ENCODE data around the gene HPN.

HPN gene

DNA sequence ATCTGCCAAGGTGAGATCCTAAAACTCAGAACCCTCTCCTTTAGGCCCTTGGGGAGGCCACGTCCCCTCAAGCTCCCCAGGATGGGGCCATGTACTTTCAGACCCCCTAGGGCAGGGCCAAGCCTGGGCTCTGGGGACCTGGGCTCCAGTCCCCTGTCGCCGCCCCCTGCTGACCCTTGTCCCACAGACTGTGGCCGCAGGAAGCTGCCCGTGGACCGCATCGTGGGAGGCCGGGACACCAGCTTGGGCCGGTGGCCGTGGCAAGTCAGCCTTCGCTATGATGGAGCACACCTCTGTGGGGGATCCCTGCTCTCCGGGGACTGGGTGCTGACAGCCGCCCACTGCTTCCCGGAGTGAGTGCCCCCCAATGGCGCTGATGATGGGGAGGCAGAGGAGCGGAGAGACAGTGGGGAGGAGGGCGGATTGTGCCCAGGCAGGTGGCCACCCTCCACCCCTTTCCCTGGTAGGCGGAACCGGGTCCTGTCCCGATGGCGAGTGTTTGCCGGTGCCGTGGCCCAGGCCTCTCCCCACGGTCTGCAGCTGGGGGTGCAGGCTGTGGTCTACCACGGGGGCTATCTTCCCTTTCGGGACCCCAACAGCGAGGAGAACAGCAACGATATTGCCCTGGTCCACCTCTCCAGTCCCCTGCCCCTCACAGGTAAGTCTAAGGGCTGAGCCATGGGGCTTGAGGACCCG is 18.8 kb downstream of the HPN start:
- DNase-seq (ENCODE audit: low read depth in 2 of 2, low spot score in 1 of 2) = no peak

DNA sequence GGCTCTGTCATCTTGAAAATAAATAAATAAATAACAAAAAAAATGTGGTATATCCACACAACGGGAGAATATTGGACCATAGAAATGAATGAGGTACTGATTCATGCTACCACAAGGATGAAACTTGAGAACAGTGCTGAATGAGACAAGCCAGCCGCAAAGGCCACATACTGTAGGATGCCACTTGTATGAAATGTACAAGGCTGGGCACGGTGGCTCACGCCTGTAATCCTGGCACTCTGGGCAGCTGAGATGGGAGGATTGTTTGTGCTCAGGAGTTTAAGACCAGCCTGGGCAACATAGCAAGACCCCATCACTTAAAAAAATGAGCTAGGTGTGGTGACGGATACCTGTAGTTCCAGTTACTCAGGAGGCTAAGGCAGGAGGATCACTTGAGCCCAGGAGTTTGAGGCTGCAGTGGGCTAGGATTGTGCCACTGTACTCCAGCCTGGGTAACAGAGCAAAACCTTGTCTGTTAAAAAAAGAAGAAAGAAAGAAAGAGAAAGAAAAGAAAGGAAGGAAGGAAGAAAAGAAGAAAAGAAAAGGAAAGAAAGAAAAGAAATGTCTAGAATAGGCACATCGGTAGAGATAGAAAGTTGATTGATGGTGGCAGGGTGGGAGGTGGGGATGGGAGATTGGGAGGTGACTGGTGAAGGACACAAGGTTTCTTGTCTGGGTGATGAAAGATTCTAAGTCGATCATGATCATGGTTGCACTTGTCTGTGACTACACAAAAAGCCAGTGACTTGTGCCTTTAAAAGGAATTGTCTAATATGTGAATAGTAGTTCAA is 20.3 kb downstream of the HPN start:
- no peak for DNase-seq (ENCODE audit: low read depth in 2 of 2, low spot score in 1 of 2)

DNA sequence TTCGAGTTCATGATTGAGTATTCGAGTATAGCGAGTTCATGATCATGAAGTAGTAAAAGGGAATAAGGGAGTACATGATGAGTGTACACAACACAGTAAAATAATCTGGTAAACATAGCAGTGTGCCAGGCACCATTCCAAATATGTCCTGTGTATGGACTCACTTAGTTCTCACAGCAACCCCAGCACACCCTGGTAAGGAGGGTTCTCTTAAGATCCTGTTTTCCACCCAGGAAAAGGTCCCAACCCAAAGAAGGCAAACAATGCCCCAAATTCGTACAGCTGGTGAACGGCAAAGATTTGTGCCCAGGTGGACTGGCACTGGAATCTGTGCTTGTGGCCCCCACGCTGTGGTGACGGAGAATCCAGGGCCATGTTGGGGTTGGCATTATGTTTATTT is 21.4 kb downstream of the HPN start:
- no peak for DNase-seq (ENCODE audit: low read depth in 2 of 2, low spot score in 1 of 2)

DNA sequence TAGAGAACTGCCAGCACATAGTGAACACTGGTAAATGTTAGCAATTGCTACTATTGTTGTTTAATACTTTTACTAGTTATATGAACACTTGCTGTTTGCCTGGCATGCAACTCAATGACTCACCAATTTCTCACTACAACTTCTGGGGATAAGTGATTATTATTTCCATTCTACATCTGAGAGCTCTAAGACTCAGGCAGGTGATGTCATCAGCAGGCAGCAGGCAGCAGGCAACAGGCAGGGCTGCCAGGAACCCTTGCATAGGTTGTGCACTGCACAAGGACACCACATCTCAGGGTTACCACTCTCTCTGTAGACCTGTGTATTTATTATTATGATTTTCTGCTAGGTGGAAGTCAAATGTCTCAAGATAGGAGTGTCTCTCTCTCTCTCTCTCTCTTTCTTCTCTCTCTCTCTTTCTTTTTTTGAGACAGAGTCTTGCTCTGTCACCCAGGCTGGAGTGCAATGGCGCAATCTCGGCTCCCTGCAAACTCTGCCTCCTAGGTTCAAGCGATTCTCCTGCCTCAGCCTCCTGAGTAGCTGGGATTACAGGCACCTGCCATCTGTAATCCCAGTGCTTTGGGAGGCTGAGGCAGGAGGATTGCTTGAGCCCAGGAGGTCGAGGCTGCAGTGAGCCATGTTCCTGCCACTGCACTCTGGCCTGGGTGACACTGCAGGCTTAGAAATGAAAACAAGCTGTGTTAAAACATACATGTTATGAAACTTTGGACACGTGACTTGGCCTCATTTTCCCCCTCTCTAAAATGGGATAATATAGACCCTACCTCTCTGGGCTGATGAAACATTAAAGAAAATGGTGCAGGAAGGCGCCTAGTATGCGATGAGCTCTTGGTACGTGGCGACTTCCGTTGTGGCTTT is 22.7 kb downstream of the HPN start:
- no peak for DNase-seq (ENCODE audit: low read depth in 2 of 2, low spot score in 1 of 2)

DNA sequence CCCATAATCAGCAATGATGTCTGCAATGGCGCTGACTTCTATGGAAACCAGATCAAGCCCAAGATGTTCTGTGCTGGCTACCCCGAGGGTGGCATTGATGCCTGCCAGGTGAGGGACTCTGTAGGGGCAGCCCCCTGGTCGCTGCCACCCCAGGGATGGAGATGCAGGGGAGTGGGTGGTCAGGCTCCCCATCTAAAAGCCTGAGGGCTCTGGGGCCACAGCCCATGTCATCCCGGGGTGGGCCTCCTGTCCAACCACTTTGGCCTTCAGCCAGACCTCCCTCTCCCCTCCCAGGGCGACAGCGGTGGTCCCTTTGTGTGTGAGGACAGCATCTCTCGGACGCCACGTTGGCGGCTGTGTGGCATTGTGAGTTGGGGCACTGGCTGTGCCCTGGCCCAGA is 24.1 kb downstream of the HPN start:
- DNase-seq (ENCODE audit: low read depth in 2 of 2, low spot score in 1 of 2) = no peak

DNA sequence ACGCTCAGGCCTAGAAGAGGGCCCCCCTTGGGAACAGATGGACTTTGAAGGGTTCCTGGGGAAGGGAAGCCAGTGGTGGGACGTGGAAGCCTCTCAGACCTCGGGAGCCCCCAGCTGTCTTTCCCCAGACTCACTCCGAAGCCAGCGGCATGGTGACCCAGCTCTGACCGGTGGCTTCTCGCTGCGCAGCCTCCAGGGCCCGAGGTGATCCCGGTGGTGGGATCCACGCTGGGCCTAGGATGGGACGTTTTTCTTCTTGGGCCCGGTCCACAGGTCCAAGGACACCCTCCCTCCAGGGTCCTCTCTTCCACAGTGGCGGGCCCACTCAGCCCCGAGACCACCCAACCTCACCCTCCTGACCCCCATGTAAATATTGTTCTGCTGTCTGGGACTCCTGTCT is 24.6 kb downstream of the HPN start:
- DNase-seq (ENCODE audit: low read depth in 2 of 2, low spot score in 1 of 2) = no peak

DNA sequence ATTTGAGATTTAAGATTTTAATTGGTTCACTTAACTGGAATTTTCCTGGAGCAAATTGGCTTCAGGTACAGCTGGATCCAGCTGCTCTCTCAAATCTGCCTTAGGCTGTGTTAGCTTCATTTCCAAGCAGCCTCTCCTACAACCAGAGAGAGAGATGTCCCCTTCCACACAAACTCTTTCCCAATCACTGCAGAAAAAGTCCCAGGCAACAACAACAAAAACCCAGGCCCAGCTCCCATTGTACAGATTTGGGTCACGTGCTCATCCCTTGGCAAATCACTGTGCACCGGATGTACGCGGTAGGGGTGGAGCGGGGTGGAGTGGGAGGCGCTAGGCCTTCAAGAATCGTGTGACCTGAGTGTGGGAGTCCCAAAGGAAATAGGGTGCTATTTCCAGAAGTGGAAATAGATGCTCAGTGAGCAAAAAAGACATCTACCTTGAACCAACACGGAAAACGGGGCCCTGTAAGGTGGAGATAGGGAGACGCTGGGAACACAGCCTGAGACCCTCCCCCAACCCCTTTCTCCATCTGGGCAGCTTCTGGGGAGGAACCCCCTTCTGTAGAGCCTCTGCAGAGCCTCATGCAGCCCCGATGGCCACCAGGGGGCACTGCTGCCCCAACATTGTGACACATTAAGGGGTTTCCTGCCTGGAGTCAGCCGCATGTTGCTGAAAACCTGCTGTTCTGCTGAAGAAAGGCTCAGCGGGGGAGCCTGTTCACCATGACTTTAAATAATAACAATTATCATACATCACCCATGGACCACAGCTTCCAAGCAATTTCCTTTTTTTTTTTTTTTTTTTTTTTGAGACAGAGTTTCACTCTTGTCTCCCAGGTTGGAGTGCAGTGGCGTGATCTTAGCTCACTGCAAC is 25.4 kb downstream of the HPN start:
- peak; percentile 78 to 88 for DNase-seq (ENCODE audit: low read depth in 2 of 2, low spot score in 1 of 2)

DNA sequence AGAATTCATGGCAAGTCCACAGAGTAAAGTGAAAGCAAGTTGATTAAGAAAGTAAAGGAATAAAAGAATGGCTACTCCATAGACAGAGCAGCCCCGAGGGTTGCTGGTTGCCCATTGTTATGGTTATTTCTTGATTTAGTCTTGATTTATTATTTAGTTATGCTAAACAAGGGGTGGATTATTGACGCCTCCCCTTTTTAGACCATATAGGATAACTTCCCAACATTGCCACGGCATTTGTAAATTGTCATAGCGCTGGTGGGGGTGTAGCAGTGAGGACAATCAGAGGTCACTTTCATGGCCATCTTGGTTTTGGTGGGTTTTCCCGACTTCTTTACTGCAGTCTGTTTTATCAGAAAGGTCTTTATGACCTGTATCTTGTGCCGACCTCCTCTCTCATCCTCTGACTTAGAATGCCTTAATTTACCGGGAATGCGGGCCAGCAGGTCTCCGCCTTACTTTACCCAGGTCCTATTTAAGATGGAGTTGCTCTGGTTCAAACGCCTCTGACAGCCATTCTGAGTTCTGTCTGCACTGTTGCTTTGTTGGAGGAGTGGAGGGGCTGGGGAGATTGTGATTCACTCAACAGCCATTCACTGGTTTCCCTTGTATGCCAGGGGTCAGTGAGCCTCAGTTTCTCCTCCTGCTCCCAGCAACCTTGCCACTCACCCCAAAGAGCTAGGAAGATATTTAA is 27.6 kb downstream of the HPN start:
- DNase-seq (ENCODE audit: low read depth in 2 of 2, low spot score in 1 of 2) = no peak

DNA sequence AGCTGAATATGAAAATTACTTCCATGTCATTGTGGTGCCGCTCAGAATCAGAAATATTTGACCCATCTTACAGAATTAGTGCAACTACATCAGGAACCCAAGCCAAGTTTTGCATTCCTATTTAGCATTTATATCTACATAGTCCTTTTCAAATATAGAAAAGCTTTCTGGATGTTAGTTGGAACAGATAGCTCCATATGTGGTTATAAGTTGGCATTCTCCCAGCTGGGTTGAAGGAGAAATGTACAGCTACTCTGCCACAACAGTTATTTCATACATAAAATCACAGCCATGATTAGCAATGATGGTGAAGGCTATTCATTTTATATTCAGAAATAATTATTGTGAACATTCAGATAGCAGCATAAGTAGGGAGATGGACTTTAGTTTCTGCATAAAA is 28.2 kb downstream of the HPN start:
- DNase-seq (ENCODE audit: low read depth in 2 of 2, low spot score in 1 of 2) = no peak

DNA sequence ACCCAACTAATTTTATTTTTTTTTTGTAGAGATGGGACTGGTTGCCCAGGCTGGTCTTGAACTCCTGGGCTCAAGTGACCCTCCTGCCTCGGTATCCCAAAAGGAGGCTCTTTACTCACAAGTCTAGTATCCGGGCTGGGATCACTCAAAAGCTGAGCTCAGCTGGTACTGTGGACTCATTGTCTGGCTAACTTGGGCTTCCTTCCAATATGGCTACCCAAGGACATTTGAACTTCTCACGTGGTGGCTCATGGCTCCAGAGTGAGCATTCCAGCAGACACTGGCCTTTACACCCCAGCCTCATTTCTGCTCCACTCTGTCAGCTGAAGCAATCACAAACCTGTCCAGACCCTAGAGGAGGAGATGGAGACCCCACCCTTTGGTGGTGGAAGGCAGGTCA is 28.9 kb downstream of the HPN start:
- DNase-seq (ENCODE audit: low read depth in 2 of 2, low spot score in 1 of 2) = no peak

DNA sequence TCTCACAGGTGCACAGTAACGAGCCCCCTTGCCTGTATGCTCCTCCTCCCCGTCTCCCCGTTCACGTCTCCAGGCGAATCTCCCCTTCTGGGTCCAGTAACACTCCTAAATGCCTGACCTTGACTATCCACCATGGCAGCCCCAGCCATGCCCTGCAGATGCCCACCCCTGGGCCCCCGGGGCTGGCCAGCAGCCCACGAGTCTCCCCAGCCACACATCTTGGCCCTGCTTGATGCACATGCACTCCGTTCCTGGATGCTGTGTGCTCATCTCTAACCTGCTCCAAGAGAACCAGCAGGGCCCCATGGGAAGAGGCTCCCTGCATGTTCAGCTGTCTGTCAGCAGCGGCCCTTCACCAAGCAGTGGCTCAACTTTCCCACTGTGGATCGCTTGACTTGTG is 32.0 kb downstream of the HPN start:
- DNase-seq (ENCODE audit: low read depth in 2 of 2, low spot score in 1 of 2) = no peak

DNA sequence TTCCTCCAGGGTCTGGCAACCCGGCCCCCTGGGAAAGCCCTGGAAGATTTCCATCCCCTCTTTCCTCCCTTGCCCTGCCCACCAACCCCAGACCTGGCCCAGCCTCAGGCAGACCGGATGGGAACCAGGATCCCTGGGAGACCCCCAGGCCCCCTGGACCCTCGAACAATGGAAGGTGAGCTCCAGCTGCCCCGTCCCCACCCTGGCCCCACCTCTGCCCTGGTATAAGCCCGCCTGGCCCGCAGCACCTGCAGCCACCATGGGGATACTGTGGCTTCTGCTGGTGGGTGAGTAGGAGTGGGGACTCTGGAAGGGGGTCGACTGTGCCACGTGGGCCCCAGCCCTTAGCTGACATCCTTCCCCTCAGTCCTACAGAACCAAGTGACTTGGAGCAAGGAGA is 32.4 kb downstream of the HPN start:
- no peak for DNase-seq (ENCODE audit: low read depth in 2 of 2, low spot score in 1 of 2)

DNA sequence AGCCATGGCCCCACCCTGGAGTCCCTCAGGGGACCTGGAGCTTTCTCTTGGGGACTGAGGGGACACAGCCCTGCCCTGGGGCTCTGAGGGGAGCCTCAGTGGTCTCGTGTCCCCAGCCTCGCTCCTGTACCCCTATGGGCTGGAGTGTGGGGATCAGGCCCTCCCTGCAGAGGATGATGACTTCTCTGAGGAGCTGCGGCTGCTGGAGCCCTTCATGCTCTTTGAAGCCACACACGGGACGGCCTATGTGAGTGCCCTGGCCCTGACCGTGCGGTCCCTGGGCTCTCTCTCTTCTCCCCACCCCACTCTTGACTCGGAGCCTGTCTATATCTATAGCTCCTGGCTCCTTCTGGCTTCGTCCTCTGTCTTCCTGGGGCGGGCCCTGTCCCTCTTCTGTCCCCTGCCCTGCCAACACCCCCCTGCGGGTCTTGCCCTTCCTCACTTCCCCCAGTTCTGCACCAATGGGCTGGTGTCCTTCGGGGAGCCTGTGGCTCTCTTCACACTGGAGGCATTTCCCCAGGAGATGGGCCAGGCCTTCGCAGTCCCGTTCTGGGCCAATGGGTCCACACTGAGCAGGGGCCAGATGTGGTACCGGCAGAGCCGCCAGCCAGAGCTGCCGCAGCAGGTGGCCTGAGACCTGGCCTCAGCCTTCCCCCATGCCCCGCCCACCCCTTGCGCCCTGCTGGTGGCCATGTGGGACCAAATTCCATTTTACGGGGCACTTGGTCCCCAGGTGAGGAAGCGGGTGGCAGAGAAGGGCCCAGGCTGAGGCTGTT is 33.1 kb downstream of the HPN start:
- no peak for DNase-seq (ENCODE audit: low read depth in 2 of 2, low spot score in 1 of 2)

DNA sequence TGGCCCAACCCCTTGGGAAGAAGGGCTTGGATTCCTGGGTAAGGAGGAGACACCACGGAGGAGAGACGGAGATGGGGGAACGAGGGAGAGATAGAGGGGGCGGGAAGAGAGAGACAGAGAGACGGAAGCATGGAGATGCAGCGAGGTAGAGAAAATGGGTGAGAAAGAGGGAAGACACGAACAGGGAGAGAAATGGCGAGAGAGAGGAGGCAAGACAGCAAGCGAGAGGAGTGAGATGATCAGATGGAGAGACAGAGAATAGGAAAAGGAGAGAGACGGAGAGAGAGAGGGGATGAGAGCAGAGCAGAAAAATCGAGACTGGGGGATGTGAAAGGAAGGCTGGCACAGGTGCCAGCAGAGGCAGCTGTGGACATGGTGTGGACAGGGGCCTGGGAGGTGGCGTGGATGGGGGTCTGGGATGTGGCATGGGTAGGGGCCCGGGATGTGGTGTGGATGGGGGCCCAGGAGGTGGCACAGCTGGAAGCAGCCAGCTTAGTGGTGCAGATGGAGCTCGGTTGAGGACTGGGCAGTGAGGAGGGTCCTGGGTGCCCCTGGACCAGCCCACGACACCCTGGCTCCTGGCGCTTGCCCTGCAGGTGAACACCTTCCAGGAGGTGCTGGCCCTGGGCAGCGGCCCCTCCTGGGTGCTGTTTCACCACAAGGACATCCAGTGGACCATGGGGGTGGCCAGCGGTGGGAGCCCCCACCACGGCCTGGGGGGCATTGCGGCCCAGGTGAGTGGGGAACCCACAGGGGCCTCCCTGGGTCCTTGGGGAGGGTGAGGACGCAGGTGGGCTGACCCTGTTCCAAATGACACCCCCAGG is 33.9 kb downstream of the HPN start:
- no peak for DNase-seq (ENCODE audit: low read depth in 2 of 2, low spot score in 1 of 2)

DNA sequence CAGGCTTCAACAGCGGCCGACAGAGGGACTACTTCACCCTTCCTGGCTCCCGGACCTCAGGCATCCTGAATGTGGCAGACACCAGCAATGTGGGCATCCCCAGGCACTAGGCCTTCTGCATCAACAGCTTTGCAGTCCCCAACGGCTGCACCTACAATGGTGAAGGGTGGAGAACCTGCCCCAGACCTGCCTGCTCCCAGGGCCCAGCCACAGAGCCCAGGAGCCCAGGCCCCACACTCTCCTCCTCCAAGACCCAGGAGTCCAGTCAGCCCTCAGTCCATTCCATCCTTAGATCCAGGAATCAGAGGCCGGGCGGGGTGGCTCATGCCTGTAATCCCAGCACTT is 34.5 kb downstream of the HPN start:
- no peak for DNase-seq (ENCODE audit: low read depth in 2 of 2, low spot score in 1 of 2)

DNA sequence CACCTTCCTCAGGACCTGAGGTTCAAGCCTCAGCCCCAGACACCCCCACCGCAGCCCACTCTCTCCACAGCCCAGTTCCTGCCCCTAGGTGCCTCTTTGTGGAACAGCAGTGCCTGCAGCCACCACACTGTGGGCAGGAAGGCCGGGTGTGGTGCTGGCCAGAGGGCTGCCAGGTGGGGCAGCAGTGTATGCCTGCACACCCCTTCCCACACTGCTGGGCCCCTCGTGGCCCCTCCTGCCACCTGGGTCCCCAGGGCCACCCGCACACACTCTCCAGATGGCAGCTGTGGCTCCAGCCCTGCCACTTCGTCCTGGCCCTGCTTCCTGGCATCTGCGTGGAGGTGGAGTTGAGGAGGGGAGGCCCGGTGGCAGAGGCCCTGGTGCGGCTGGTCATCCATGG is 35.1 kb downstream of the HPN start:
- no peak for DNase-seq (ENCODE audit: low read depth in 2 of 2, low spot score in 1 of 2)

DNA sequence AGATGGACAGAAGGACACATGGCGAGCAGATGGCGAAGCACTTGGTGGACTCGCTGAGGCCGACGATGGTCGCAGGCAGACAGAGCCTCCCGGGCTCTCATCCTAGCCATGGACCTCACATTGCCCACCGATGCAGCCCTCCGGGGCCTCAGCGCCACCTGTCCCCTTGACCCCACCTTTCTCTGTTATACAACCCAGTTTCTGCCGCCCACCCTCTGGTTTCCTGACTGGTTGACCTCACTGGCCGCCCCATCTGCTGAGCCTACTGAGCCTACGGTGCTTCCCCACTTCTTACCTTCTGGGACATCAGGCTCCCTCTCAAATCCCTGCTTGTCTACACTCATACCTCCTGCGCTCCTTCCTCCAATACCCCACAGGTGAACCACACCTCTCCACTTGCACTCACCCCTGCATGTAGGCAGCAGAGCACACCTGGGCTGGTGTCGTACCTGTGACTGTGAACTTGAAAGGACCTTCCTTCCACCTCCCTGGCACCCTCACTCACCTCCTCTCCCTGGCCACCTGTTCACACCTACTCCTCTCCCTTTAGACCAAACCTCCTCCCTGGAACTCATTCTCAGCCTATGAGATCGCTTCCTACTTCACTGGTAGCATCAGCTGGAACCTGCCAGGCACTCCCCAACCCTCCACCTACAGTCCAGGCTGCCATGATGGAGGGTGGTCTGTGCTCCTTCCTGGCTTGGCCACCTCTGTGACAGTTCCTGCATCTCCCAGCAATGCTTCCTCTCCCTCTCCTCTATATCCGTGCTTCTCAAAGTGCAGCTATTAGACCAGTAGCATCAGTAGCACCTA is 36.1 kb downstream of the HPN start:
- no peak for DNase-seq (ENCODE audit: low read depth in 2 of 2, low spot score in 1 of 2)

DNA sequence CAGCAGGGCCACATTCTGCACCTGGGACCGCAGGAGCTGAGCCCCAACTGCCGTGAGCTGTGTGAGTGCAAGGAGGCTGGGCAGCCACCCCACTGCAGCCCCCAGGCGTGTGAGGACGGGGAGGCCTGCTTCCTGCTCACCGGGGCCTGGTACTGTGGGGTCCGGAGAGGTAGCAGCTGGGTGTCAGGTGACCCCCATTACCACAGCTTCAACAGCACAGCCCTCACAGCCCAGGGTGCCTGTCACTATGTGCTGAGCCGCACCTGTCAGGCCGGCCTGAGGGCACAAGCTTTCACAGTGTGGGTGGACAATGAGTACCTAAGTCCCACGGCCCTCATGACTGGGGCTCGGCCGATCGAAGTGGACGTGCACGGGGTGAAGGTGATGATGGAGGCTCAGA is 38.3 kb downstream of the HPN start:
- no peak for DNase-seq (ENCODE audit: low read depth in 2 of 2, low spot score in 1 of 2)
